GM19463 (cell line): Measurements from ENCODE around the gene MTHFD2L.
"Not testable (repeated sequence)": the region's sequence is repeated elsewhere in the genome, so short reads cannot be mapped to it uniquely, and the experiment has no call there.

Source experiments
- ATAC-seq: cut with Tn5 transposase; IDR thresholded peaks from one replicate; pipeline ENCODE4 v1.9.1; 2021; ENCODE audit warnings: mild to moderate bottlenecking, moderate library complexity; ENCODE audit not compliant: unreplicated experiment

Gene MTHFD2L

GRCh38 chr4:74181219-74181618 is 23.3 kb downstream of the MTHFD2L start:
- ATAC-seq, result no peak

GRCh38 chr4:74188912-74189311 is 31.0 kb downstream of the MTHFD2L start:
- ATAC-seq, result no peak

- no peak for ATAC-seq
These were observed 31.6 kb downstream of the MTHFD2L start for GRCh38 chr4:74189331-74190043.

- ATAC-seq, result no peak
These were observed 32.4 kb downstream of the MTHFD2L start for GRCh38 chr4:74190332-74190731.

GRCh38 chr4:74190919-74191397 is 33.0 kb downstream of the MTHFD2L start:
- no peak for ATAC-seq

- no peak for ATAC-seq
These were observed 39.2 kb downstream of the MTHFD2L start for GRCh38 chr4:74197080-74197479.

- ATAC-seq, result no peak
These were observed 44.2 kb downstream of the MTHFD2L start for GRCh38 chr4:74202062-74202586.

- no peak for ATAC-seq
These were observed 45.5 kb downstream of the MTHFD2L start for GRCh38 chr4:74203467-74203866.

GRCh38 chr4:74205046-74205445 is 47.1 kb downstream of the MTHFD2L start:
- ATAC-seq, result no peak

GRCh38 chr4:74205559-74205958 is 47.6 kb downstream of the MTHFD2L start:
- ATAC-seq, result no peak

GRCh38 chr4:74206088-74206825 is 48.3 kb downstream of the MTHFD2L start:
- peak; percentile 69 for ATAC-seq

- ATAC-seq, result not testable (repeated sequence)
These were observed 56.7 kb downstream of the MTHFD2L start for GRCh38 chr4:74214457-74215159.

GRCh38 chr4:74215236-74215635 is 57.3 kb downstream of the MTHFD2L start:
- not testable (repeated sequence) for ATAC-seq

GRCh38 chr4:74217365-74217764 is 59.4 kb downstream of the MTHFD2L start:
- no peak for ATAC-seq

GRCh38 chr4:74218201-74218600 is 60.3 kb downstream of the MTHFD2L start:
- ATAC-seq, result no peak

- ATAC-seq, result no peak
These were observed 61.3 kb downstream of the MTHFD2L start for GRCh38 chr4:74219240-74219639.

GRCh38 chr4:74223098-74223497 is 65.2 kb downstream of the MTHFD2L start:
- ATAC-seq, result no peak

GRCh38 chr4:74223801-74224200 is 65.9 kb downstream of the MTHFD2L start:
- ATAC-seq, result no peak

- ATAC-seq, result peak; percentile 81
These were observed 71.0 kb downstream of the MTHFD2L start for GRCh38 chr4:74228691-74229640.

GRCh38 chr4:74230902-74231499 is 73.1 kb downstream of the MTHFD2L start:
- ATAC-seq, result peak; percentile 72
